OCI-LY1 (cell line): Measurements from ENCODE around the gene SYNPO2.

Source experiments
- CTCF ChIP-seq: fragments of 200-600 bp; sonication (generic), shearing (Covaris generic); IDR thresholded peaks from 2 replicates; pipeline ENCODE4 v1.5.1; 2017; ENCODE audit warnings: mild to moderate bottlenecking, antibody characterized with exemption, low read length, moderate library complexity, mixed read lengths
- EZH2 ChIP-seq: fragments of 200-600 bp; sonication (generic), shearing (Covaris generic); IDR thresholded peaks from 2 replicates; pipeline ENCODE4 v1.8.0; 2017; ENCODE audit warnings: borderline replicate concordance, mixed run types, mild to moderate bottlenecking, antibody characterized with exemption, low read length, moderate library complexity, mixed read lengths

GRCh38 chr4:118909173-118909956, 20.7 kb downstream of the SYNPO2 start:
- TF ChIP-seq CTCF (no peak), EZH2 (no peak)
